Activated T-cell treated with anti-CD3 and anti-CD28 coated beads for 48 hours (primary cell): ENCODE measurements around the gene FGF8.

Experiments used
- DNase-seq: peaks from one replicate; pipeline ENCODE4 v3.0.0-alpha.2; 2020; ENCODE audit warnings: low read depth

The FGF8 gene

DNA sequence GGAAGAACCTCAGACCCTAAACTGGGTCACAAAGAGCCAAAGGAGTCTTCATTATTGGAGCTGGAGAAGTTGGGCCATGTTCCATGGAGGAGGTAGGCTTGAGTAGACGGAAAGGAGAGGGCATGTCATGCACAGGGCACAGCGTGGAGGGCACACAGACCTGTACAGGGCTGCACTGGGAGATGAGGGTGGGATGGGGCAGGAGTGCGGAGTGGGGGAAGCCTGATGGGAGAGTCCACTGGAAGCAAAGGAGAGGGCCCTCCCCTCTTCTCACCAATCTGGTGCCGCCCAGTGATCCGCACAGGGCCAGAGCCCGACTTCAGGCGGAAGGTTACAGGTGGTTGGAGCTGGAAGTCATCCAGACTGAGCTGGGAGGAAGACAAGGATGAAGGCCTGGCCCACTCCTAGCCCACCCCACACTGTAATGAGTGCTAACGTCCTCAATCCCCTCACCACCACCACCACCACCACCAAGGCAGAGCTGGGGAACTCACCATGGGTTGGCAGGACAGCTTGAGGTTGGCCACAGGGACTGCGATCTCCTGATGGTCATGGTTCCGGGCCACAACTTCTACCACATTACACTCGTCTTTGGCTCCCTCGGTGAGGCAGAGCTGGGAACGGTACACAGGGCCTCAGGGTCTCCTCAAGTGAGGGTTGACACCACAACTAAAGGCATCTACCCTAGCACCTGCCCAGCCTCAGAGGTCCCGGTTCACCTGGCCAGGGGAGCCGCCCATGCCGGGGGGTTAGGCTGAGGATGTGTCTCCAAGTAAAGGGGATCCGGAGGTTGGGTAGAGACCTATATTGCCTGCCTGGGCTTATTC, 6.3 kb upstream of the FGF8 start:
- DNase-seq, result no peak

GRCh38 chr10:101781655-101781983, 5.7 kb upstream of the FGF8 start:
- no peak for DNase-seq

GRCh38 chr10:101780818-101781654, 5.1 kb upstream of the FGF8 start:
- peak; percentile 75 for DNase-seq

DNA sequence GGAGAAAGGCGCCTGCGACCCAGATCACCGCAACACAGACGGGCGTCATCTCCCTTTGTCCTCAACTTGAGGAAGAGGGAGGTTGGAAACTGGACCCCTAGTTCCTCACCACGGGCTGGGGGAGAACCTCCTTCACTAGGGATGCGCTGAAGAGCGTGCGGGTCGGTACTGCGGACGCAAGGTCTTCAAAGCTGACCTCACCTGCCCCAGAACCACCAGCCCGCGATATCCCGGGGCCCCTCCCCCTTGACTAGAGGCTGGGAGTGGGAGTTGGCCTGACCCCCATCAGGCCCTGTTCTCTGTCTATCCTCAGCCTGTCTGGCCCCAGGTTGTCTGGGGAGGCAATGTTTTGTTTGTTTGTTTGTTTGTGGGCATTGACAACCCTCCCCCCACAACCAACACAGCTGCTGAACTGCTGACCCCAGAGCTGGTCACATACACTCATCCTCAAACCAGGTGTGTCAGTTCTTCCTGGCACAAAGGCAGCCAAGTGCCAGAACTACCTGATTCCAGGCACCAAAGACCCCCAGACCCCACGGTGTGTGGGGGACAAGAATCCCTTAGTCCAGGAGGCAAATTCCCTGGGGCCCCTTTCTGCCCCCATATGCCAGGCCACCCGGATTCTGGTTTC, 4.4 kb upstream of the FGF8 start:
- DNase-seq, result no peak

DNA sequence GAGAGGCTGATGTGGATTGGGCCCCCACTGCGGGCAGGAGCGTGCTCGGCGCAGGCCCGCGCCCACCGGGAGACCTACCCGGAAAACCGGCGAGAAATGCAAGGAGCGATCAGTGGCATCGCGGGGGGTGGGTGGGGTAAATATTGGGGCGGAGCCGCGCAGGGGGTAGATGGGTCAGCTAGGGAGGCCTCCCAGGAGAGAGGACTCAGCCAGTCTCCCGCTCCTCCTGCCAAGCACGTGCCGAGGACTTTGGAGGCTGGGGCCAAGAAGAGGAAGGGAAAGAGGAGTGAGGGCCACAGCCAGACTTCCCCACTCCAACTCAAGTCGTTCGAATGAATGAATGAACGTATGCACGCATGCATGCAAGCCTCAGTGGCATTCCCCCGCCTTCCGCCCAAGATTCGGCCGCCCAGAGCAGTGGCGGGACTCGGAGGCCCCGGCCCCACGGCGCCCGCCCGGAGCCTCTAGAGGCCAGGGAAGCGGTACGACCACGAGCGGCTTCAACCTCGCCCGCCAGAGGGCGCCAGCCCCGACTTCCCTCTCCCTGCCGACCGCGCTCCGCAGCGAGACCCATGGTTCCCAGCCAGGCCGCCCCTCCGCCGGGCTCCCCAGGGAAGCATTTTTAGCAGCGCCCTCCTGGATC, 3.8 kb upstream of the FGF8 start:
- DNase-seq, result peak; percentile 86

DNA sequence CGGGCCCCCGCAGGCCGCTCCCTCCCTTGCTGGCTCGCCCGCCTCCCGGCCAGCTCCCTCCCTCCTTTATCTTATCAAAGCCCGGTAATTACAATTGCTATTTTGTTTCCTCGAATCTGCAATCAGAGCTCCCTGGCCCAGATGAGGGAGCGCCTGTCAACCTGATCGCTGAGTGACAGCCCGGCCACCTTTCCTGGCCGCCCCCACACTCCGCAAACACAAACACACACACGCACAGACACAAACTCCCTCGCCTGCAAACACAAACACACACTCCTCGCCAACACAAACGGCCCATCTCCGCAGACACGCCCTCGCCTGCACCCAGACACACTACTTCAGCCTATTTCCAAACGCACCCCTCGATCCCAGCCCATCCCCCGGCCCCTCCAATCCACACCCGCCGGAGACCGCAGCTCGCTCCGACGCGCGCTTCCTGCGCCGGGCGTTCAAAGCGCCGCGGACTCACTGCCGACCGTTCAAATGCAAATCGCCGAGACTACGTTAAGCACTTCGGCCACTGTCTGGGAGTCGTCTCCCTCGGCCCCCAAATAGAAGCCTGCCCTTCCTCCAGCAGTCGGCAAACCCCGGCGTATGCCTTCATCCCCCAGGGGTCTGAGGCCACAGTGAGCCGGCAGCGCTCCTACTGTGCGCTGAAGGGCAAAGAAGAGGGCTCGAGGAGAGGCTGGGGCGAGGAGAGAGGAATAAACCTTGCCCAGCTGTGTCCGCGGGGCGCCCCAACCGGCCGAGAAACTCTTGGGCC, 3.0 kb upstream of the FGF8 start:
- DNase-seq, result no peak

DNA sequence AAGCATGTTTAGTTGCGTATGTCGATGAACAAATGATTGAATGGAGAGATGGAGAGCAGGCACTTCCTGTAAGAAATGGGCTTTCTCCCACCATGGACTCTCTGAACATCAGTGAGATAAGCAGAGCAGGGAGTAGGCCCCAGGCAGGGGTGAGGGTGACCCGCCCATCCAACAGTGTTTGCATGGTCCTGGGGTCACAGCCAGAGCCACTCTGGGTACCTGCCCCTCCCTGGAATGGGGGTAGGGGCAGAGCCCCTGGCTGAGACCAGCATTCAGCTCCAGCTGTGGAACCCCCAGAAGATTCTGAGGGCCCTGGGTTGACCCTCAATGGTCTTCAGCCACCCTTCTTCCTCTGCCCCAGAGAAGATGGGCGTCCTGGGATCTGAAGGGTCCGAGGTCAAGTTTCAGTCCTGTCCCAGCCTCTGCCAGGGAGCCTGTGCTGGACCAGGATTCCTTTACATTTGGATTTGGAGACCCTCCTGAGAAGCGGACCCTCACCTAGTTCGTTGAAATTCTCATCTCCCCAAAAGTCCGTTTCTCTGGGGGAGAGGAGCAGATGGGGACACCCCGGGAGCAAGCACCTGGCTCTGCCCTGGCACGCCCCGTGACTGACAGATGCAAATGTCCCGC, 2.4 kb upstream of the FGF8 start:
- DNase-seq, result no peak

DNA sequence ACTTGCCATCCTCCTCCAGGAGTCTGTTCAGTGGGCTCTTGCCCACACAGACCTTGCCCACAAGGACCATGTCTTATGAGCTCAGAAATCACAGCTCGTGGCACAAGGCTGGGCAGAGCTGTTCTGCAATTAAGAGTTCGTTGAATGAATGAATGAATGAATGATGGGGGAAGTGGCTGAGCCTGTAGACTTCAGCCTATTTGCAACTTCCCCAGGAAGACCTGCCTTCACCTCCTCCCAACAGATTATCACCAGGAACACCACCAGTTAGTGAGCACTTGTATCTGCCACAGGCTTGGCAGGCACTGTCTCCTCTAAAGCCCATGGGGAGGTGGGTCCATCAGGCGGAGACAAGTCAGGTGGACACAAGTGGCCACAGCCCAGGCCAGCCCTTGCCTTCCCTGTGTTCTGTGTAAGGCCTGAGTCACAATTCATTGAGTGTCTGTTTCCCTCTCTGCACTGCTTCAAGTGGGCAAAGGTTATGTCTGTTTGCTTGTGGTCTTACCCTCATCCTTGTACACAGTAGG, 1.8 kb upstream of the FGF8 start:
- no peak for DNase-seq

GRCh38 chr10:101776161-101776817, 375 bp upstream of the FGF8 start:
- no peak for DNase-seq

DNA sequence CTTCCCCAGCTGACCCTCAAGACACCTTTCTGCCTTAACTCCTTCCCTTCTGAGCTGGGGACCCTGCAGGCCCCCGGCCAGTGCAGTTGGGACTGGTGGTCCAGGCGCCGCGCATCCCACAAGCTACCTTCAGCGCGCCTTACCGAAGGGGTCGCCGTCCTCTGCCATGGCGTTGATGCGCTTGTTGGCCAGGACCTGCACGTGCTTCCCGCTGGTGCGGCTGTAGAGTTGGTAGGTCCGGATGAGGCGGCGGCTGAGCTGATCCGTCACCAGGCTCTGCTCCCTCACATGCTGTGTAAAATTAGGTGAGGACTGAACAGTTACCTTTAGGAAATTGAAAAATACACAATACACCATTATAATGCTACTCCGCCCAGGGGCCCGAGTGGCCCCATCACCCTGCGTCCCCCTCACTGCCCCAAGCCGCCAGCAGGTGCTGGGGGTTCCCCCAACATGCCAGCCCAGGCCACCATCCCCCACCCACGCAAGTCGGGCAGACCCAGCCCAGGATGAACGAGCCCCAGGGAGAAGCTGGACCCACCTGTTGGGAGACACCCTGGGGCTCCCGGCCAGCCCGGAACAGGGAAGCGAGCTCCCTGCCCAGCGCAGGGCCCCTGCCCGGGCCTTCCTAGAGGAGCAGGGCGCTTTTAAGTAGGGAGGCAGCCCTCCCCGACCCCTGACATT, 1.2 kb downstream of the FGF8 start:
- DNase-seq, result no peak

- DNase-seq, result no peak
Measured at GRCh38 chr10:101773923-101774588, 1.9 kb downstream of the FGF8 start.

DNA sequence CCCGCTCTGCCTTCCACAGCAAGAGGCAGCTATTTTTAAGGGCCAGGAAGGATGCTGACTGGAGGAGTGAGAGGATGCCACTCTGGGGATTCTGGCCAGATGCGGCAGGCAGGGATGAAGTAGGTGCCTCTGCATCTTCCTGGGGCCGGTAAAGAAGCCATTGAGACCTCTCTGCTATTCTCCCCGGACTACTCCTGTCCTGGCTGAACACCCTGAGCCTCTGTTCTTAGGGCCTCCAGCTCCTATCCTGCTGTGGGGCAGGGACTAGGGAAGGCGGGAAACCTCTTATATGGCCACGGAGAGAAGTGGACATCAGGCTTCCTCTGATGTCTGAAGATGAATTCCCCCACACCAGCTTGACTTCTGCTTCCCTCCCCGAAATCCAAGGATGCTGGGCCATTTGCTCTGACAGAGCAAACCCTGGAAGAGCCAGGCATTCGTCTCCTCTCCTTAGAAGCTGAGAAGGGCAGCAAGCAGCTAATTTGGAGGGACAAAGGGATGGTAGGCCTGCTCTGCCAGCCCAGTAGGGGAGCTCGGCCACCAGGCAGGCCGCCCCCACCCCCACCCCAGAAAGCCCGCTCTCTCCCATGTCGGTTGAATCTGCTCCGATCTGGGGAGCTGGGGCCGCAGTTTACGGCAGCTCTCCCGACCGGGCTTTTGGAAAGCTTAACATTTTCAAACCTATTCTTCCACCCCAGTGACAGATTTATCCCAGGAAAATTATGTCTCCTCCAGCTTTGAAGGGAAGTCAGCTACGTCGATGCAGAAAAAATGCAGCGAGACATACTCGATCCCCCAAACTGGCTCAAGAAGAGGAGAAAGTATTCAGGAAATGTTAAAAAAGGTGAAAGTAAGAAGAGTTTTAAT, 2.8 kb downstream of the FGF8 start:
- no peak for DNase-seq

DNA sequence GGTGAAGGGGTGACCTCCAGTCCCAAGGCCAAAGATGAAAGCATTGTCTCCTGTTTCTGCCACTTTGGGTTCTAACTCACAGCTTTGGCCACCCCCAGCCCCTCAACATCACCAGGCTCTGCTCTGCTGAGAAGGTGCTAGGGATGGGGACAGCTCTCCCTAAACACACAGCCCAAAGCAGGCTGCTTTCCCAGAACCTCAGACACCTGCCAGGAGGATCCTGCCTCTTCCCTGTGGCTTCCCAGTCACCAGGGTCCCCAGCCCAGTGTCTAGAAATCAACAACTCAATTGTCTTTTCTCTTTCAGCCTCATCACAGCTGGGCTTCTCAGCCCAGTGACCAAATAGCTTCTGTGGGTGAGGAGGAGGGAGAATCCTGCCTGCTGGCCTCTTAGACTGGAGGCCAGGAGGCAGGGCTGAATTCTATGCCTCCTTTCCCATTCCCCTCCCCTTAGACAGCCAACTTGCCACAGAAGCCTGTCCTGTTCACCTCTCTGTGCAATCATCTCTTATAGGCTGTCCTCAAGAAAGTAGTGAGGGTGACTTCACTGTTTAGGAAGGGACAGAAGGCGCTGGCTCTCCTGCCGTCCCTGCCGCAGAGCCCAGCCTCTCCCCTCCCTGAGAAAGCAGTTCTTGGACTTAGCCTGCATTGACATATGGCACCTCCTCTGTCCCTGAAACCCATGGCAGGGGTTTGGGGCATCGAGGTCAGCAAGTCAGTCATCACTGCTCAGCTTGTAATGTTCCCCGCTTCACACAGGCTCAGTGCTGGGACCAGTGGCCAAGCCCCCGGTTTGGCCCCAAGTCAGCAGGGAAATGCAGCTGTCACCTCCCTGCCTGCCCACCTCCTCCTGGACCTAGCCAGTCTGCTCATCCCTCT, 3.7 kb downstream of the FGF8 start:
- no peak for DNase-seq

GRCh38 chr10:101771380-101771779, 4.5 kb downstream of the FGF8 start:
- no peak for DNase-seq

DNA sequence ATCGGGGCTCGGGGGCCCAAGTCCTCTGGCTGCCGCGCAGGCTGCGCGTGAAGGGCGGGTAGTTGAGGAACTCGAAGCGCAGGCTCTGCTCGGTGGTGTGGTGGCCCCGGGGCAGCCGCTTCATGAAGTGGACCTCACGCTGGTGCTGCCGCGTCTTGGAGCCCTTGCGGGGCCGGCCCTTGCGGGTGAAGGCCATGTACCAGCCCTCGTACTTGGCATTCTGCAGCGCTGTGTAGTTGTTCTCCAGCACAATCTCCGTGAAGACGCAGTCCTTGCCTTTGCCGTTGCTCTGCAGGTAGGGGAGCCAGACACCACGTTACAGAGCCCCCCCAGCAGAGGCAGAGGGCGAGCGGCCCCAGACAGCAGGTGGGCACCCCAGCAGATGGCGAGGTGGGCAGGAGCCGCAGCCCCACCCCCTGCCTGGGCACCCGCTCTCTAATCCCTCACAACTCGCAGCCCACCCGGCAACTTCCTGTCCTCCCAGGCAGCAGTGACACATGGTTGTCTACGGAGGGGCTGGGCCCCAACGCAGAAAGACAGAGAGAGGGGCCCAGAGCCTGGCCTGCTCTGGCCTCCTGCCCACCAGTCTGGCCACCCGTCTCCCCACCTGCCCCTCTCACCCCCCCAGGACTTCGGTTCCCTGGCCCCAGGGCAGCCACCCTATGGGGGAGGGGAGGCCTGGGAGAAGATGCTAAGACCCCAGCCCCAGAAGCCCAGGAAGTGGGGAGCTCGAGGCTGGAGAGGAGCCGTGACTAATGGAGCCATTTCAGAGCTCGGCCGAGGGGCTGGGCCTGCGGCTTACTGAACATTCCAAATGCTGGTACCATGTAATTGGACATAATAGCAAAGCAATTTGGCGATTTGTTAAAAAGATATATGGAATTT, 5.3 kb downstream of the FGF8 start:
- no peak for DNase-seq

GRCh38 chr10:101769541-101770180, 6.3 kb downstream of the FGF8 start:
- DNase-seq, result no peak
